ENCODE results near the gene HTR3E.

HTR3E gene

DNA sequence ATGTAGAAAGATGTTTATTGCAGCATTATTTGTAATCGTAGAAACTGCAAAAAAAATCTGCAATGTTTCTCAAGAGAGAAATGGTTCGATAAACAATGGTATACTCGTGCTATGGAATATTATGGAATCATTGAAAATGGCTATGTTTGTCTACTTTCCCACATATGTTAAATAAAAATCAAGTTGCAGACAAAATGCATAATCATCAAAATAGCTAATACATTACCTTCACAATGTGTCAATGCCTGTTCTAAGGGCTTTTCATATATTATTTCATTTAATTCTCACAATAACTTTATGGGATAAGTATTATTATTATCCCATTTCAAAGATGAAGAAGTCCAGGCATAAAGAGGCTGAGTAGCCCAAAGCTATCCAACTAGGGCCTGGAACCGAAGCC, 36.1 kb downstream of the HTR3E start:
- H3K4me3 ChIP-seq (ENCODE audit: low read depth, low read length), result no peak overlapping the region
- no peak for DNase-seq (ENCODE audit: low read depth)
- no peak for TF ChIP-seq CTCF (conservative IDR thresholded peaks at IDR 0.05; ENCODE audit: low read depth, low read length)

DNA sequence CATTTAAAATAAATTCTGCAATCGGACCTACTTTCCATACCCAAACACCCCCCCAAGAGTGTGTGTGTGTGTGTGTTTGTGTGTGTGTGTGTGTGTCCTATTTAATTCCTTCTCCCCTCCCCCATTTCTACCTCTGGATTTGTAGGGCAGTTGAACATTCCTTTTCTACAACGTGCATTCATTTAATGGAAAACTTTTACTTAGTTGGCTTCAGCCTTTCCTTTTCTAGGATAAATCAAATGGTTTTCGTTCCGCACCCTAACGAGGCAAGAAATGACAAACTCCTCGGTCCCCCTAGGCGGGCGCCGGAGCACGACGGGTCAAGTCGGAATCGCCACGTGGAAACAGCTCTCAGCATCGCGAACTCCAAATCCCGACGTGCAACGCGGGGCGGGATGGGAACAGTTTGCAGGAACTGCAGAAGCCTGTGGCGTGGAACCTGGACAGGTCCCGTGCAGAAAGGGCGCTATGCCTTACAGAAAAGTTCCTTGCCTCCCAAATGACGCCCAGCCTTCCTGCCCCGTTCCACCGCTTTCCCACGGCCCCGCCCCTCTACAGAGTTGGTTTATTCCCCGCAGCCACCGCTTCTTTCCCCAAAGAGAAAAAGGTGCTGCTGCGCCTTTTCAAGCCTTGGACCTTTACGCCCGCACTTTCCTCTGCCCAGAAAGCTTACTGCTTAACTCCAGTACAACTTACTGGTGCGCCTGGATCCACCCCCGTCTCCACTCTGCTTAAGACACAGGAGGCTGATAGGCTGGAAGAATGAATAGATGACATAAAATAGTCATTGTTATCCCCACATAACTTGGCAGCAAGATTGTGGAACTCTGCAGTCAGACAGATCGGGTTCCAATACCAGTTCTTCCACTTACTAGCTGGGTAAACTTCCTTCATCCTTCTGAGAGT, 37.2 kb downstream of the HTR3E start:
- H3K4me3 ChIP-seq (ENCODE audit: low read depth, low read length), result peak overlapping the region; percentile 87
- no peak for TF ChIP-seq CTCF (conservative IDR thresholded peaks at IDR 0.05; ENCODE audit: low read depth, low read length)
- peak; percentile 75 for DNase-seq (ENCODE audit: low read depth)

- peak; percentile 35 for DNase-seq (ENCODE audit: low read depth)
- TF ChIP-seq CTCF (conservative IDR thresholded peaks at IDR 0.05; ENCODE audit: low read depth, low read length), result no peak
- H3K4me3 ChIP-seq (ENCODE audit: low read depth, low read length), result peak overlapping the region; percentile 87
Observed at GRCh38 chr3:184134746-184135148, 37.9 kb downstream of the HTR3E start.

DNA sequence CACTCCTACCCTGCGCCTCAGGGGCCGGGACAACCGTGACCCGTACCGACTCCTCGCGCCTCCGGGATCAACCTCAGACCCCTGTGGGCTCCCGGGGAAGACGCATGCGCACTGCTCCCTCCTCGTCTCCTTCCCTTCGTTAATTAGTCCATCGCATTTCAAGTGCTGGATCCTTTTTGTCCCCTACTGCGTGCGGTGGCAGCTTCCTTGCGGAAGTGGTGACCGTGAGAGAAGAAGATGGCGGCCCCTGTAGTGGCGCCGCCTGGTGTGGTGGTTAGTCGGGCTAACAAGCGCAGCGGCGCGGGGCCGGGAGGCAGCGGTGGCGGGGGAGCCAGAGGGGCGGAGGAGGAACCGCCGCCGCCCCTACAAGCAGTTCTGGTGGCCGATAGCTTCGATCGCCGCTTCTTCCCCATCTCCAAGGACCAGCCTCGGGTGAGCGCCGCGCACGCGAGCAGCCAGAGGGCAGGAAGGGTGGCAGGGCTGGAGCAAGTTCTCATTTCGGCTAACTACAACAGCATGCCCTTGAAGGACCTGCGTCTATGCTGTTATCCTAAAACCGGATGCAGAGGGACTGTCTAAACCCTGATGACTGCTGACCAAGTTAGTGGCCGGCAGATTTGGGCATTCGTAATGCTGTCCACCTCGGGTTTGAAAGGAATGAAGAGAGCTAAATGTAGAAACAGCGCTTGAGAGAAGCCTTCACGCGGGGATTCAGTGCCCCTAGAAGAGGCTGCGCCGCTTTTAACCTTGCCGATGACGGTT, 38.5 kb downstream of the HTR3E start, which contains the start of gene EIF2B5:
Gene EIF2B5, plus strand, starts transcription at position 210 of the 762 bp plus-strand sequence. Its CDS starts 28 bp downstream, at position 238.
- TF ChIP-seq CTCF (conservative IDR thresholded peaks at IDR 0.05; ENCODE audit: low read depth, low read length), result peak; percentile 54
- H3K4me3 ChIP-seq (ENCODE audit: low read depth, low read length), result peak within 1 kb of the TSS; percentile 87
- DNase-seq (ENCODE audit: low read depth), result peak; percentile 89

DNA sequence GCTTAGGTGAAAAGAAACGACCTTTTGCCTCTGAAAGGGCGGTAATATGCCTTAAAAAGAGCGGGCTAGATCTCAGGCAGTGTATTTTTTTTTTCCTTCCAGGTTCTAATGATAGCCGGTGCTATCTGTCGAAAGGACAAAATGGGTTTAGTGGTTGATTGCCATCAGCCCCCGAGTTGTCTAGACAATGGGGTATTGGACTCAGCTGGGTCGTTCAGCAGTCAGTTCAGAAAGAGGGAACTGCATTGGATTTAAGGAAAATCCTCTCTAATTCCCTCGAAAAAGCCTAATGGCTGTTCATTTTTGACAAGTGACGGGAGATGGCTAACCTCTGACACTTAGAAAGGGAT, 39.0 kb downstream of the HTR3E start:
- no peak for DNase-seq (ENCODE audit: low read depth)
- H3K4me3 ChIP-seq (ENCODE audit: low read depth, low read length), result peak overlapping the region; percentile 87
- no peak for TF ChIP-seq CTCF (conservative IDR thresholded peaks at IDR 0.05; ENCODE audit: low read depth, low read length)

- TF ChIP-seq CTCF (conservative IDR thresholded peaks at IDR 0.05; ENCODE audit: low read depth, low read length), result no peak
- H3K4me3 ChIP-seq (ENCODE audit: low read depth, low read length), result no peak overlapping the region
- DNase-seq (ENCODE audit: low read depth), result no peak
Observed at GRCh38 chr3:184140436-184140835, 43.6 kb downstream of the HTR3E start.

Data from choroid plexus epithelial cell (primary cell).